Mesenchymal stem cell (in vitro differentiated cells and primary cell): ENCODE data around the gene MAPK4.

Experiments used
- DNase-seq: peaks from one replicate; pipeline ENCODE4 v3.0.0-alpha.2; 2013
- H2AFZ ChIP-seq: one replicate; pipeline ENCODE4 v1.6.1; 2013; ENCODE audit warnings: low read depth, mild to moderate bottlenecking, control low read depth, inconsistent platforms, low read length, moderate library complexity
- H2AK5ac ChIP-seq: 2 replicates; pipeline ENCODE4 v1.6.1; 2013; ENCODE audit warnings: low read length, moderate library complexity, mild to moderate bottlenecking, inconsistent platforms; ENCODE audit not compliant: severe bottlenecking
- H2BK120ac ChIP-seq: one replicate; pipeline ENCODE4 v1.6.1; 2013; ENCODE audit warnings: low read depth, mild to moderate bottlenecking, inconsistent platforms, low read length, moderate library complexity
- H2BK12ac ChIP-seq, 2 experiments: one replicate each; pipeline ENCODE4 v1.6.1; 2013; ENCODE audit warnings: inconsistent platforms in 2 of 2, low read length in 2 of 2, mild to moderate bottlenecking in 2 of 2, moderate library complexity in 2 of 2, control low read depth in 1 of 2
- H2BK15ac ChIP-seq: one replicate; pipeline ENCODE4 v1.6.1; 2013; ENCODE audit warnings: mild to moderate bottlenecking, low read depth, inconsistent platforms; ENCODE audit not compliant: poor library complexity, severe bottlenecking
- H2BK5ac ChIP-seq: 2 replicates; pipeline ENCODE4 v1.6.1; 2013; ENCODE audit warnings: low read depth, mild to moderate bottlenecking, low read length, control low read depth, inconsistent platforms; ENCODE audit not compliant: poor library complexity, severe bottlenecking
- H3K14ac ChIP-seq, 2 experiments: one replicate each; pipeline ENCODE4 v1.6.1; 2013; ENCODE audit warnings: inconsistent platforms in 2 of 2, low read length in 2 of 2, control low read depth in 1 of 2, mild to moderate bottlenecking in 1 of 2, moderate library complexity in 1 of 2
- H3K18ac ChIP-seq, 2 experiments: one replicate each; pipeline ENCODE4 v1.6.1; 2013; ENCODE audit warnings: inconsistent platforms in 2 of 2, low read length in 2 of 2, control low read depth in 1 of 2, low read depth in 1 of 2, mild to moderate bottlenecking in 1 of 2
- H3K23ac ChIP-seq, 2 experiments: one replicate each; pipeline ENCODE4 v1.6.1; 2013; ENCODE audit warnings: inconsistent platforms in 2 of 2, low read length in 2 of 2, mild to moderate bottlenecking in 2 of 2, moderate library complexity in 2 of 2, control low read depth in 1 of 2
- H3K27ac ChIP-seq: 2 replicates; pipeline ENCODE4 v1.5.1; 2013; ENCODE audit warnings: mild to moderate bottlenecking, moderate library complexity, low read length, control low read depth, inconsistent platforms; ENCODE audit not compliant: poor library complexity, severe bottlenecking
- H3K27me3 ChIP-seq, 2 experiments: 2 replicates each; pipeline versions ENCODE4 v1.6.1 to v1.7.0; 2013; ENCODE audit warnings: low read length in 2 of 2, mild to moderate bottlenecking in 2 of 2, moderate library complexity in 2 of 2, control low read depth in 1 of 2, inconsistent platforms in 1 of 2; ENCODE audit not compliant: control insufficient read depth in 1 of 2, insufficient read depth in 1 of 2
- H3K36me3 ChIP-seq, 2 experiments: 2 replicates each; pipeline versions ENCODE4 v1.6.1 to v1.7.0; 2013; ENCODE audit warnings: low read length in 2 of 2, control low read depth in 1 of 2, inconsistent platforms in 1 of 2, low read depth in 1 of 2, mild to moderate bottlenecking in 1 of 2; ENCODE audit not compliant: insufficient read depth in 2 of 2, control insufficient read depth in 1 of 2
- H3K4ac ChIP-seq, 2 experiments: one replicate each; pipeline ENCODE4 v1.6.1; 2013; ENCODE audit warnings: inconsistent platforms in 2 of 2, low read length in 2 of 2, mild to moderate bottlenecking in 2 of 2, moderate library complexity in 2 of 2, control low read depth in 1 of 2, low read depth in 1 of 2
- H3K4me1 ChIP-seq: 2 replicates; pipeline ENCODE4 v1.6.1; 2013; ENCODE audit warnings: low read depth, low read length, control low read depth; ENCODE audit not compliant: control insufficient read depth, insufficient read depth
- H3K4me2 ChIP-seq: 2 replicates; pipeline ENCODE4 v1.6.1; 2013; ENCODE audit warnings: low read length, mild to moderate bottlenecking, inconsistent platforms; ENCODE audit not compliant: poor library complexity, severe bottlenecking
- H3K4me3 ChIP-seq, 2 experiments: 2 replicates each; pipeline versions ENCODE4 v1.5.1 to v1.7.0; 2013; ENCODE audit warnings: low read length in 2 of 2, mild to moderate bottlenecking in 2 of 2, control low read depth in 1 of 2, low read depth in 1 of 2; ENCODE audit not compliant: insufficient read depth in 1 of 2
- H3K79me1 ChIP-seq: replicated peaks from 2 replicates; pipeline ENCODE4 v1.6.1; 2013; ENCODE audit warnings: mild to moderate bottlenecking, control low read depth, low read length, inconsistent platforms; ENCODE audit not compliant: poor library complexity, severe bottlenecking
- H3K9ac ChIP-seq: 2 replicates; pipeline ENCODE4 v1.7.0; 2013; ENCODE audit warnings: mild to moderate bottlenecking, low read length, moderate library complexity
- H3K9me3 ChIP-seq: 2 replicates; pipeline ENCODE4 v1.7.0; 2013; ENCODE audit warnings: mild to moderate bottlenecking, low read length; ENCODE audit not compliant: control insufficient read depth
- H4K8ac ChIP-seq: one replicate; pipeline ENCODE4 v1.6.1; 2013; ENCODE audit warnings: inconsistent platforms, mild to moderate bottlenecking, low read length, moderate library complexity
- H4K91ac ChIP-seq: one replicate; pipeline ENCODE4 v1.6.1; 2013; ENCODE audit warnings: mild to moderate bottlenecking, low read length, inconsistent platforms
- WGBS: methylation state at CpG from one replicate; pipeline ENCODE4 v1.1.7; 2013; ENCODE audit warnings: mixed read lengths; 5-methylcytosine and 5-hydroxymethylcytosine counted together

MAPK4 gene

GRCh38 chr18:50658601-50659000 is 98.7 kb downstream of the MAPK4 start:
- no peak overlapping the region for H2AFZ ChIP-seq
- WGBS: 69% methylated on average over 5 of the region's 5 CpGs
- H3K9me3 ChIP-seq: peaks cover 15% of the 10 kb centered on the region

DNA sequence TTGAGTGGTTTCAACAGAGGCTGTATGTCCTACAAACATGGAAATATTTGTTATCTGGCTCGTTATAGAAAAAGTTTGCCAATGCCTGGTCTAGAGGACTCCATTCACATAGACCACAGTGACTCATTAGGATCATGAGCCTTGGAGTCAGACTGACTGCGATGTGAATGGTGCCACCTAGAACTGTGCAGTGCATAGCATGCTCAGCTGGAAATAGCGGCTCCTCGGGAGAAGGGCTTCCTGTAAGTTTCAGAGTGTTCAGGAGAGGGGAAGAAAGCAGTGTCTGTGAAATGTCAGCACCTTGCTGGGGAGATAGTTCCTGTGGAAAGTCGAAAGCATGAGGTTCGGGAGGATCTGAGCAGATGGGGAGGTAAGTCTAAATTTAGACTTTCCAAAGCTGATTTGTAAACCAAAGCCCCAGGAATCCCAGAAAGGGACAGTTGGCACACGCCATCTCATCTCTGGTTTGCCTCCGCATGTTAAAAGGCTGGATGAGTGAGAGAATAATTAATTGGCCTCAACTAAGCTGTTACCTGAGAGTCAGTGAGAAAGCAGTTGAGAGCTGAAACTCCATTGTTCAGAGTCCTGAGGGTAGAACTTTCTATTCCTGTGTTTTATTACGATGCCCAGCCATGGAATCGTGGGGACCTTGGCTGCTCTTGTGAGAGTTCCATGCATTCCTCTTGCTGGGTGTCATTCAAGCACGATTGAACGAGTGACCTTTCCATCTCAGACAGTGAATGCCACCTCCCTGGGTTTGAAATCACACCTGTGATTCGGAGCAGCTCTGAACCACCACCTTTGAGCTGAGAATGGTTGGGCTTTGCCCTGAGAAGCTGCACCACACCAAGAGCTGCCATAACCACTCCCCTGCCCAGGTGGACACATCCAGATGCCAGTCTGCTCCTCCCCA is 99.5 kb downstream of the MAPK4 start:
- Histone ChIP-seq H3K14ac (no peak overlapping the region), H3K23ac (no peak overlapping the region), H3K4me1 (no peaks in the 10 kb centered on the region), H2BK120ac (no peak overlapping the region), H3K18ac (no peak overlapping the region), H2BK15ac (no peak overlapping the region), H3K9ac (no peak overlapping the region), H2BK5ac (no peak overlapping the region), H3K4me3 (no peak overlapping the region), H2AK5ac (no peak overlapping the region), H3K9me3 (peaks cover 15% of the 10 kb centered on the region), H2BK12ac (no peak overlapping the region), H3K4ac (no peak overlapping the region), H4K91ac (no peak overlapping the region), H2AFZ (no peak overlapping the region), H3K27me3 (no peaks in the 10 kb centered on the region), H3K79me1 (no peaks in the 10 kb centered on the region), H3K27ac (no peak overlapping the region), H3K4me2 (no peak overlapping the region), H3K36me3 (no peaks in the 10 kb centered on the region), H4K8ac (no peak overlapping the region)
- no peak for DNase-seq
- WGBS: 68% methylated on average over 13 of the region's 13 CpGs

More at GRCh38 chr18:50658601-50659000, 98.7 kb downstream of the MAPK4 start:
- Histone ChIP-seq H3K23ac (no peak overlapping the region), H3K4me2 (no peak overlapping the region), H2BK5ac (no peak overlapping the region), H3K4ac (no peak overlapping the region), H3K27ac (no peak overlapping the region), H3K18ac (no peak overlapping the region), H3K4me3 (no peak overlapping the region), H2BK120ac (no peak overlapping the region), H3K79me1 (no peaks in the 10 kb centered on the region), H3K9ac (no peak overlapping the region), H2AK5ac (no peak overlapping the region), H4K8ac (no peak overlapping the region), H2BK15ac (no peak overlapping the region), H3K36me3 (no peaks in the 10 kb centered on the region), H3K14ac (no peak overlapping the region), H4K91ac (no peak overlapping the region), H3K4me1 (no peaks in the 10 kb centered on the region), H3K27me3 (no peaks in the 10 kb centered on the region), H2BK12ac (no peak overlapping the region)
- DNase-seq: no peak

GRCh38 chr18:50661013-50661412 is 101.1 kb downstream of the MAPK4 start:
- no peak for DNase-seq
- H2BK15ac ChIP-seq: no peak overlapping the region
- H3K18ac ChIP-seq: no peak overlapping the region
- no peaks in the 10 kb centered on the region for H3K27me3 ChIP-seq
- H3K4me1 ChIP-seq: no peaks in the 10 kb centered on the region
- H2BK5ac ChIP-seq: no peak overlapping the region
- H3K27ac ChIP-seq: no peak overlapping the region
- peaks cover 15% of the 10 kb centered on the region for H3K9me3 ChIP-seq
- no peak overlapping the region for H3K4ac ChIP-seq
- no peak overlapping the region for H2BK12ac ChIP-seq
- H4K8ac ChIP-seq: no peak overlapping the region
- no peak overlapping the region for H3K4me3 ChIP-seq
- H2AFZ ChIP-seq: no peak overlapping the region
- no peak overlapping the region for H2BK120ac ChIP-seq
- no peak overlapping the region for H3K4me2 ChIP-seq
- H4K91ac ChIP-seq: no peak overlapping the region
- WGBS: 60% methylated on average over 1 of the region's 1 CpG
- no peaks in the 10 kb centered on the region for H3K79me1 ChIP-seq
- no peak overlapping the region for H3K23ac ChIP-seq
- no peak overlapping the region for H2AK5ac ChIP-seq
- H3K14ac ChIP-seq: no peak overlapping the region
- no peak overlapping the region for H3K9ac ChIP-seq
- H3K36me3 ChIP-seq: no peaks in the 10 kb centered on the region

DNA sequence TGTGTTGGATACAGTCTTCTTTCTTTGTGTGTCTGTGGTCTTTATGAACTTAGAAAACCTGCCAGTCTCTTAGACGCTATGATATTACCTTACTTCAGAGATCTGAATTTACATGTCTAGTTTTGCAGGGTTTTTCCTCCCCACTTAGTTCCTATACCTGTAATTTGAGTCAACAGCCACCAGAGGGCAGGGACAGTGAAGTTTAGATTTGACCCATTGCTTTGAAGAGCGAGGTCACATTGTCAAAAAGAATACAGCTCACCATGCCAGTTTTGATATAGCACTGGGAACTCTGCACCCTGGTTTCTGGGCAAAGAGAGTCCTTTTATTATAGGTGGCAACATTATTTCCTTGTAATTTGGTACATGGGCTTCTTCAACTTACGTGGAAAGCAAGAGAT is 102.3 kb downstream of the MAPK4 start:
- Histone ChIP-seq H2AFZ (no peak overlapping the region), H2AK5ac (no peak overlapping the region), H3K9me3 (peaks cover 11% of the 10 kb centered on the region), H2BK12ac (no peak overlapping the region), H4K91ac (no peak overlapping the region), H3K4me1 (no peaks in the 10 kb centered on the region), H2BK120ac (no peak overlapping the region), H3K79me1 (no peaks in the 10 kb centered on the region), H3K23ac (no peak overlapping the region), H3K27me3 (no peaks in the 10 kb centered on the region), H3K4me3 (no peak overlapping the region), H3K14ac (no peak overlapping the region), H3K9ac (no peak overlapping the region), H3K4ac (no peak overlapping the region), H3K27ac (no peak overlapping the region), H4K8ac (no peak overlapping the region), H3K36me3 (no peaks in the 10 kb centered on the region), H2BK15ac (no peak overlapping the region), H3K4me2 (no peak overlapping the region), H3K18ac (no peak overlapping the region), H2BK5ac (no peak overlapping the region)
- 33% methylated on average over 1 of the region's 3 CpGs for WGBS
- no peak for DNase-seq
